GM19099 (cell line): ENCODE data around the gene COASY.

Experiments
- POLR2A ChIP-seq: IDR thresholded peaks from 3 replicates; pipeline ENCODE4 v1.6.1; 2011; ENCODE audit warnings: low read depth; ENCODE audit not compliant: insufficient read length; ENCODE audit errors: extremely low read depth

Gene COASY

DNA sequence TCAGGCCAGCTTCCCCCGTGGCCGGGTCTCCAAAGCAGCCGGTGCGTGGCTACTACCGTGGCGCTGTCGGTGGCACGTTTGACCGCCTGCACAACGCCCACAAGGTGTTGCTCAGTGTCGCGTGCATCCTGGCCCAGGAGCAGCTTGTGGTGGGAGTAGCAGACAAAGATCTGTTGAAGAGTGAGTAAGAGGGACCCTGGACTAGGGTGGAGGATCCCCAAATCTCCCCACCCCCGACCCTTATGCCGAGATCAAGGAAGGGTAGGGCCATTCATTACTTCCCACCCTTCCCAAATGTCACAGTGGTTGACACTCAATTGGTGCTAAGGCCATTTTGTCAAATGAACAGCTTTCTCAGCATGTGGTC, 1.2 kb downstream of the COASY start:
- no peak for TF ChIP-seq POLR2A

DNA sequence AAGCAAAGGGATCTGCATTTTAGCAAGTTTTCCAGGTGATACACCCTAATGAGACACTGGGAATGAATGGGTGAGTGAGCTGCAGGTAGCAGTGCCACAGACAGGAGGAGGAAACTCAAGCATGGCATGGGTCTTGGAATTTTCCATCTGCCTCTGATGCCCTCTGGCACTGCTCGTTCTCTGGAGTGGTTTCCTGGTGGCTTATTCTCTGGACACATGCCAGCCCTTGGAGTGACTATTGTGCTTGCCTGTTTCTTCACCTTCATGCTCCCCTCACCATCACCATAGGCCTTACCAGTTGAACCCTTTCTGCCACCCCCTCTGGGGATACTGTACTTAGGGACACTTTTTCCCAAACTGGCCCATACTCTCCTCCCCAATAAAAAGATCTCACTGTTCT, 1.6 kb downstream of the COASY start:
- peak; percentile 2 for TF ChIP-seq POLR2A

- TF ChIP-seq POLR2A, result no peak
Measured at GRCh38 chr17:42563950-42564349, 2.0 kb downstream of the COASY start.

GRCh38 chr17:42564815-42565522, 3.0 kb downstream of the COASY start:
- no peak for TF ChIP-seq POLR2A

GRCh38 chr17:42565523-42566214, 3.7 kb downstream of the COASY start:
- no peak for TF ChIP-seq POLR2A

DNA sequence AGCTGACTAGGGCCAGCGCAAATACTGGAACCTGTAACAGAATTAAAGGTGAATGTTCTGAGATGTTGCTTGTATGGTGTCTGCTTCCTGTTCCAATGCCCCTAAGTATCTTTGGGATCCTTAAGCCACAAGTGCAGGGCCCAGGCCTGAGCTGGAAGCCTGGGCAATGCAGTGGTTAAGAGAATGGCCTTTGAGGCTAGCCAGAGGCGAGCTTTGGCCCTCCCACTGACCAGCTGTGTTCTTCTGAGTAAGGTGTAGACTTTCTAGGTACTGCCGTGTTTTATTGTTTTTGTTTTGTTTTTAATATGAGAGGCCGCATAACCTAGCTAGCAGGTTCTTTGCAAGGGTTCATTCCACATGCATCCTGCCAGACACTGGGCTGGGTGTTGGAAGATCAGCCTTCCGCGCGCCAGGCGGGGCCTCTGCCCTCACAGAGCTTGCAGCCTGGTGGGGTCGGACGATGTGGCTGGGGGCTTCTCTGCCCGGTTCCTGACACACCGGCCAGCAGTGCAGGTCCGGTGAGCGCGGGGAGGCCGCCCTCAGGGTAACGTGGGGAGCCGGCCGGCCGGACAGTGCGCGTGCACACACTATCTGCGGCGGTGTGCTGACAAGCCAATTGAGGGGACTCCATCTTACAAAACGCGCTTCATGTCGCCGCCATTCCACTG, 4.4 kb downstream of the COASY start:
- no peak for TF ChIP-seq POLR2A

DNA sequence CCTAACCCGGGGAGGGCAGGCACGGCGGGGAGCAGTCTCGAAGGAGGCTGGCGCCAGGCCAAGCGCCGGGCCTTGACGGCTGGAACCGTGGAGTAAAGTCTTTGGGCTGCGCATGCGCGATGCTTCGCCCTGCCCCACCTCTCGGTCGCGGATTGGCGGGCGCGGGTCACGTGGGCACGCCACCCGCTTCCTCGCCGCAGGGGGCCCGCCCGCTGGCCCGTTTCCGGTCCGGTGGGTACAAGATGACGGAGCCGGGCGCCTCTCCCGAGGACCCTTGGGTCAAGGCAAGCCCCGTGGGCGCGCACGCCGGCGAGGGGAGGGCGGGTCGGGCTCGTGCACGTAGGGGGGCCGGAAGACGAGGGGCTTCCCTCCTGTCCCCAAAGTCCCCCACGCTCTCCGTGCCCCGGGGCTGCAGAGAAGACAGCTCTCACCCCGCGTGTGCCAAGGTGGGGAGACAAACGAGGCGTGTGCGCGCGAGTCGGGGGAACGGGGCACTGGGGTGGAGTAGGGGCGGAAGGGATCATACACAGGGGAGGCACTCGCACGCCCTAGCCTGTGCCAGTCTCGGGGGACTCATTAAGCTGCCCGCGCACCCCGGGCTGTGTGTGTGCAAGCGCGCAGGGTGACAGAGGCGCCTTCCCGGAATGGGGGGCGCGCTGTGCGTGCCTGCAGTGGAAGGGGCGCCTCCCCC, 5.1 kb downstream of the COASY start, which contains the start of gene MLX:
MLX (plus strand) TSS at position 218 of the 691 bp plus-strand sequence; CDS start at position 243, 25 bp downstream.
- peak; percentile 59 for TF ChIP-seq POLR2A

DNA sequence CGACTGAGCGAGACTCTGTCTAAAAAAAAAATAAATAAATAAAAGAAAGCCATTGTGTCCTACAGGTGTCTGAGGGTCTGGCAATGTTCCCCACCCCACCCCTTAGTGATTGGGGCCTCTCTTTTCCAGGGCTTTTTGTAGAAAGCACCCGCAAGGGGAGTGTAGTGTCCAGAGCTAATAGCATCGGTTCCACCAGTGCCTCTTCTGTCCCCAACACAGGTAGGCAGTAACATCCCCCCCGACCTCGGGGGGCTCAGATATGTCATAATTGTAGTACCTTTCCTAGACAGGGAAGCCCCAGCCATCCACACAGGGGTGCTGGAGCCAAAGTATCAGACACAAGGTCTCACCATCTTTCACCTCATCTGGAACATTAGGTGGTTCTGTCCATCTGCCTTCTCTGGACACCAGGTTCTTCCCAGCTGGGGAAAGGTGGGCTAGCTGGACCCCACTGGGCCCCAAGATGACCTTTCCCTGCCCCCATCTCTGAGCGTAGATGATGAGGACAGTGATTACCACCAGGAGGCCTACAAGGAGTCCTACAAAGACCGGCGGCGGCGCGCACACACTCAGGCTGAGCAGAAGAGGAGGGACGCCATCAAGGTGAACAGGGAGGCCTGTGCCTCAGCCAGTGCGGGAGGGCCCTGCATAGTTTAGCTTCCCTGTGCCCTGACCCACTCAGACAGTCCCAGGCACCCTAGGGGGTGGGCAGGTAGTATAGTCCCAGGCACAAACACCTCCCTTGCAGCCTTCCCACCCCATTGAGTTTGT, 6.6 kb downstream of the COASY start:
- no peak for TF ChIP-seq POLR2A

GRCh38 chr17:42571435-42572225, 9.7 kb downstream of the COASY start:
- TF ChIP-seq POLR2A, result no peak

DNA sequence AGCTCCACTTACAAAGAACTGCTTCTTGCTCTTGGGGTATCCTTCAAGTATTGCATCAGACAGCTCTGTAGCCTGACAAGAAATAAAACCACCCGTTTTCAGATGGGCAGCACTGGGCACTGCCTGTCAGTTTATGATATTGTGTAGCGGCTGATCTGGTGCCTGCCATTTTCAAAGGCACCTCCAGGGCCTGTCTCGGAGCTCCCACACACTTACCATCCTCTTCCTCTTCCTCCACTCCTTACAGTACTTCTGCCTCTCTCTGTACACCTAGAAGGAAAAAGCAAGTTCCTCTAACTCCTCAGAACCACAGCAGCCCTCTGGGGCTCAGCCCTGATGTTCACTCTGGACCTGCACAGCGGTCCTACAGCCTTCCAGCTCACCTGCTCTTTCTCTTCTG, 11.1 kb downstream of the COASY start:
- no peak for TF ChIP-seq POLR2A

GRCh38 chr17:42574463-42574862, 12.5 kb downstream of the COASY start:
- TF ChIP-seq POLR2A, result no peak

DNA sequence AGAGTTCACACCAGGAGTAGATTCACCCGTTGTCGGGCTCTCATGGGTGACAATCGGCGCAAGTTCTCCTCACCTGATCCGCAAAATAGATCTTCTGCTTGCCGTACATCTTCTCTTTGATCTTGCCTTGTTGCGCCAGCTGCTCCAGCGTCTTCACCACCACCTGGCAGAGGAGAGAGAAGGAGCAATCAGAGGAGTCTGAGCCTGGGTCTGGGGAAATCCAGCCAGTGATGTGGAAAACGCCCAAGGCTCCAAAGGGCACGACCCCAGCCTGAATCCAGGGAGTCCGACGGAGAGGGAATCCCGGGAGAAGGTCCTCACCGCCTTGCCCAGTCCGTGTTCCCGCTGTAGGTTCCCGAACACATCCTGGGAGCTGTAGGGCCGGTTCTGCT, 15.2 kb downstream of the COASY start:
- no peak for TF ChIP-seq POLR2A

- peak; percentile 89 for TF ChIP-seq POLR2A
Measured at GRCh38 chr17:42577532-42578281, 15.8 kb downstream of the COASY start, which contains the start of gene PSMC3IP. TSS of gene PSMC3IP (minus strand) at chr17:42577729. CDS start at chr17:42577686, 43 bp downstream.
